HG03039 (cell line): ENCODE measurements around the gene FSTL3.

Experiments used
- ATAC-seq: cut with Tn5 transposase; IDR thresholded peaks from one replicate; pipeline ENCODE4 v1.9.1; 2021; ENCODE audit warnings: mild to moderate bottlenecking, moderate library complexity; ENCODE audit not compliant: unreplicated experiment

The FSTL3 gene

DNA sequence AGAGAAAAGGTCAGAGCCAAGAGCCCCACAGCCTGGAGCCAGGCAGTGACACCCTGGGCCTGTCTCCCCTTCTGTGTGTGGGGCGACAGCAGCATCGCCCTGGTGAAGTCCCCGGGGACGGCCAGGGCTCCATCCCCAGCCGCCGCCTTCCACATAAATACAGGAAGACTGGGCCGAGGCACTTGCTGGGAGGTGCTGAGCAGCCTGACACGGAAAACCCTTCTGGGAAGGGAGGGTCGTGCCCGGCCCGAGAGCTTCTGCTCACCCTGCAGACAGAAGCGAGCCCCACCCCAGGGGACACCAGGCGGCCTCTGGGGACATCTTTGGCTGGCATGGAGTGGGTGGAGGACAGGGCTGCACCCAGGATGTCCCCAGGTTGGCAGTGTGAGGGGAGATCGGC lies 31.4 kb upstream of the FSTL3 start:
- no peak for ATAC-seq

DNA sequence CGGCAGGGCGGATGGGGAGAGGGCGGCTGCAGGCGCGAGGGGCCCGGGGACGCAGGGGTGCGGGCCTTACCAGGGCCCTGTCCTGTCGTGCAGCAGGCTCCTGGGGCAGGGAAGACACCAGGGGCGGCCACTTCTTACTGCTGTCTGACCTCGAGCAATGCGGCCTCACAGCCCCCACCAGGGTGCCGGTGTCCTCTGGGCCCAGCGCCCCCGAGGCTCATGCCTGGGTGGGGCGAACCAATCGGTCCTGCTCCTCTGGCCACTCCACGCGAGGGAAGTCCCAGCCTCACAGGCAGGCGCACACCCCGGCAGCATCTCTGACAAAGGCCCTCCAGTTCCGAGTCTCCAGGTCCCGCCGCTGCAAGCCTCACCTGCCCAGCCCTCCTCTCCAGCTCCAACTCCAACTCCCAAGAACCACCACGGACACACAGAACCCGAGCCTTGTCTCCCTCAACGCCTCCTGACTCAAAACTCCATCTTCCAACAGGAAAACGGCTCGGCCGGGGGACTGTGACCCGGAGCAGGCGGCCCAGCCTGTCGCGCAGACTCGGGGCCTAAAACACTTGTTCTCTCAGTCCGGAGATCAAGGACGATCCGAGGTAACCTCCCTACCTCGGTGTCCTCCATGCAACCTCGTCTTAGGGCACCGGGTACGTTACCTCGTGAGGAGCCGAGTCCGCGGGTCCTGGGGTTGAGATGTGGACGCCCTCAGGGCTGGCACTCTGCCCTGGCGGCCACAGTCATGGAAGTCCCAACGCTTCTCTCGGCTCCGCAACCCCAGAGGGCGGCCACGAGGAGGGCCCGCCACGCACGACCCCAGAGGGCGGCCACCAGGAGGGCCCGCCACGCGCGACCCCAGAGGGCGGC lies 30.0 kb upstream of the FSTL3 start:
- ATAC-seq = no peak

- ATAC-seq = no peak
Measured at GRCh38 chr19:646779-647565, 29.2 kb upstream of the FSTL3 start.

DNA sequence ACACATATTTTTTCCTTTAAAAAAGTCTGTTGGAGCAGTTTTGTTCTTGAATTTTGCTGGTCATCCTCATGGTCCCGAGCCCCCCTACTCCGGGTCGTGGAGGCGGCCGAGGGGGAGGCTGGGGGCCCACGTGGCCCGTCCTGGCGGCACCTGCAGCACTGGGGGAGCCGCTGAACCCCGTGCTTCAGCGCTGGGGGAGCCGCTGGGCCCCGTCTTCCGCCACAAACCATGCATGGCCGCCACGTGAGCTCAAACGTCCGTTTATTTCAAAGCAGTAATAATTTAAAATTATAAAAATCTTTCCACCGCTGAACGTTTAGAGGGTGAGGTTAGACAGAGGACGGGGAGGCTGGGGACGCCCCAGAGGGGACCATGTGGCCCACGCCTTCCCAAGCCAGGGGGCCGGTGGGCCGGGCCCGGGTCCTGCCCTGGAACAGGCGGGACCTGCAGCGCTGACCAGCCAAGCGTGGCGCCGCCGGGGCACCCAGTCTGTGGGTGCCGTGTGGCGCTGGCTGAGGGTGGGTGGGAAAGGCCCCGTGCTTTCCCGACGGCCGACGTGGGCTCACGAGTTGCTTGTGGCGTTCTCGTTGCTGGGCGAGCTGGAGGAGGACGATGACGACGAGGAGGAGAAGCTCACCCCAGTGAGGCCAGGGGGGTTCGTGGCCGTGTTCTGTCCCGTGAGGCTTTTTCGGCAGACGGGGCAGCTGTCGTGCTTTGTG lies 28.5 kb upstream of the FSTL3 start:
- no peak for ATAC-seq

DNA sequence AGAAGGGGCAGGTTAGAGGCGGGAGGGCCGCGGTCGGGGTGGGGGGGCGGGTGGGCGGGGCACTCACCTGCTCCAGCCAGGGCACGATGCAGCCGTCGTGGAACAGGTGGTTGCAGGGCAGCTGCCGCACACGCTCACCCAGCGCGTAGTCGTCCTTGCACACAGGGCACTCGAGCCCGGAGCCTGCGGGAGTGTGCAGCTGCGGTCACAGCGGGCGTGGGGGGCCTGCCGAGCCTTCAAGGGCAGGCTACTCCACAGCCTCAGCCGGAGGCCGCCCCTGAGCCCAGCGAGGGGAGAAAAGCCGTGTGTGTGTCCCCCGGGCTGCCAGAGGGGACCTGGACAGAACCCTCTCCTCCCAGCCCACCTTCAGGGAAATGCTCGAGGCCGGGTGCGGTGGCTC lies 27.9 kb upstream of the FSTL3 start:
- no peak for ATAC-seq

GRCh38 chr19:648904-649801 lies 27.0 kb upstream of the FSTL3 start:
- ATAC-seq = no peak

- ATAC-seq = no peak
Measured at GRCh38 chr19:650121-650520, 26.1 kb upstream of the FSTL3 start.

GRCh38 chr19:651114-651818 lies 24.9 kb upstream of the FSTL3 start:
- ATAC-seq = no peak

- ATAC-seq = no peak
Measured at GRCh38 chr19:651991-652390, 24.2 kb upstream of the FSTL3 start.

- ATAC-seq = no peak
Measured at GRCh38 chr19:652467-653389, 23.5 kb upstream of the FSTL3 start.

DNA sequence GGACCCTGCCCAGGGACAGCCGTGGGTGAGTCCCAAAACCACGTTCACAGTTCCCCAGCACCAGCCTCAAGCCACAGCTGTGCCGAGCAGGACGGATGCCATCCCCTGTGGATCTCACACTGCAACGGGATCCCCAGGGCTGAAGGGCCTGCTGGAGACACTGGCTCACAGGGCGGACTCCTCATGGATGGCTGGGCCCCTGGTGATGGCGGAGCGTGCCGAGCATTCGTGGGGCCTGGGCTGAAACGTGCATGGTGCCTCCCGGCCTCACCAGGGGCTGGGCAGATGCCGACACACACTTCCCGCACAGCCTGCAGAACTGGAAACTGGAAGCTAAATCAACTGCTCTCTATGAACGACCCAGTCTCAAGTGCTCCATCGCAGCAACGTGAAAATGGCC lies 22.8 kb upstream of the FSTL3 start:
- ATAC-seq = no peak

DNA sequence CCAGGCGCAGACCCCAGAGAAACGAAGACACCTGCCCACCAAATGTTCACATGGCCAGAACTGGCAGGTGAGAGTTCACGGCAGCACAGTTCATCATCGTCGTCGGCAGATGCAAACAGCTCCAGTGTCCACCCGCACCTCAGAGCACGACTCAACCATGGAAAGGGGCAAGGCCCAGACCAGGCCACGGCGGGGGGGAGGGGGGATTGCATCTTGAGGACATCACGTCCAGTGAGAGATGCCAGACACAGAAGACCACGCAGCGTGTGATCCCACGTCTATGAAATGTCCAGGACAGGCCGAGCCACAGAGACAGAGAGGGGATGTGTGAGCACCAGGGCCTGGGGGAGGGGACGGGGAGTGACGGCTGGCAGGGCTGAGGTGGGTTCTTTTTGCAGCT lies 20.5 kb upstream of the FSTL3 start:
- no peak for ATAC-seq

DNA sequence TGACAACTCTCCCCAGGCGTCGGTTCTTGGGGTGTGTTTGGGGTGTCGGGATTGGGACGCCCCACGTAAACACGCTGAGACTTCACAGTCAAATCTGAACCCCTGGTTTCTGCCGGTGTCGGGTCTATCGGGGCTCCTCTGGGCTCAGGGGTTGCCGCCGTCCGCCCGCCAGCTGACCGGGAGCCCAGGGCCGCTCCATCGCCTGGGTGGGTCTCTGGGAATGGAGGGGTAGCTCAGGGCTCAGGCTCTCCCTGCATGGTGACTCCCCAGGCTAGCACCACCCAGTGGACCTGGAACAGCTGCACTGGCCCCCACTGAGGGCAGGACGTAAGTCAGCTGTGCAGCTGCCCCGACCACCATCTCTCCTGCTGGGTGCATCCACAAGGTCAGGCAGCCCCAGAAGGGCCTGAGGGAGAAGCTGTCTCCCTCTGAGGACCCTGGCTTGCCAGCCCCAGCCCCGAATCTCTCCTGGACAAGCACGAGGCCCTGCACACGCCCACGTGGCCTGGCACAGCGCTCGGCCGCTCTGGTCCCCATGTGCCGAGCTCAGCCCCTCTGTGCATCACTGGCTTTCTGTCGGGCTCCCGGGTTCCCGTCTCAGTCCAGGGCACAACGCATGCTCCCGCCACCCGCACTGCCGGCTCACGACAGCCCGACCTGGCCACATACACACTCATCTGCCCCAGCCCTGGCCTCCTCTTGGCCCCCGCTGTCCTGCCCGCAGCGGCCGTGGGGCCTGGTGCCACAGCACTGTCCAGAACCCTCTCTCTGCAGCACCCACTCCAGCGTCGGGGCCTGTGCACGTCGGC lies 19.2 kb upstream of the FSTL3 start:
- ATAC-seq = no peak

DNA sequence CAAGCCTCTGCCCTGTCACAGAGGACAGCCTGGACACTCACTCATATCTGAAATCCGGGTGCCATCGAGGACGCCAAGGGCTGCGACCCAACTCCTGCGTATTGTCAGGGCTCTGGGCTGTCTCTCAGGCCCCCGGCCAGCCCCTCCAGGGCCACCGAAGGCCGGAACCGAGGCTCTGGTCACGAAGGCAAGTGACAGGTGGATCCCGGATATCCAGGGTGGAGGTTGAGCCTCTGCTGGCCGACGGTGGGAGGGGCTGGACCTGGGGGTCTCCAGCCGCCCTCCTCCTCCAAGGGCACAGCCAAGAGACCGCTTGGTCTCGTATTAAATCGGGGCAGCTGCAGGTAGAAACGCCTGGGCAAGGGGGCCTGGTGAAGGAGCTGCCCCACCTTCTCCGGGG lies 18.6 kb upstream of the FSTL3 start:
- ATAC-seq = no peak

- no peak for ATAC-seq
Measured at GRCh38 chr19:658059-658839, 17.9 kb upstream of the FSTL3 start.

- no peak for ATAC-seq
Measured at GRCh38 chr19:658916-659839, 17.0 kb upstream of the FSTL3 start.
